OCI-LY1 (cell line): Measurements from ENCODE around the gene SERPINB12.

Experiments
- CTCF ChIP-seq: fragments of 200-600 bp; sonication (generic), shearing (Covaris generic); IDR thresholded peaks from 2 replicates; pipeline ENCODE4 v1.5.1; 2017; ENCODE audit warnings: mild to moderate bottlenecking, antibody characterized with exemption, low read length, moderate library complexity, mixed read lengths
- EZH2 ChIP-seq: fragments of 200-600 bp; sonication (generic), shearing (Covaris generic); IDR thresholded peaks from 2 replicates; pipeline ENCODE4 v1.8.0; 2017; ENCODE audit warnings: borderline replicate concordance, mixed run types, mild to moderate bottlenecking, antibody characterized with exemption, low read length, moderate library complexity, mixed read lengths

- TF ChIP-seq CTCF (no peak), EZH2 (no peak)
Measured at GRCh38 chr18:63585988-63586387, 43.8 kb downstream of the SERPINB12 start.
